IMR-90 (cell line): ENCODE results near the gene ARL6. TPM values are rescaled to one million over a fixed set of nuclear protein-coding genes. Genes with fewer than 3 reads are reported as not detected.

Experiments used
- ATAC-seq: fragments of 200-7000 bp; cut with Tn5 transposase; 2 replicates; pipeline ENCODE4 v1.9.1; 2020; ENCODE audit warnings: low read depth, mild to moderate bottlenecking, moderate library complexity
- BruUV-seq: library from RNA; stranded (reverse); fragments of 400-500 nt; replicated peaks from 2 replicates; lab custom pipeline; 2021; lab: Mats Ljungman, UMichigan
- CTCF ChIA-PET: fragments of 300-600 bp; formaldehyde crosslinking; extraction: SDS; loops from one replicate; lab custom pipeline; 2021; ENCODE audit warnings: antibody characterized with exemption; lab: Yijun Ruan, JAX
- POLR2A ChIA-PET: fragments of 300-600 bp; sonication (Branson Sonifier 250); formaldehyde crosslinking; loops from one replicate; lab custom pipeline; 2022; ENCODE audit warnings: antibody characterized with exemption; ENCODE audit not compliant: unreplicated experiment; lab: Charles Lee
- DNase-seq: peaks from one replicate; pipeline ENCODE4 v3.0.0; 2013
- H2AFZ ChIP-seq: replicated peaks from 2 replicates; pipeline ENCODE3; 2013; ENCODE audit warnings: low read length, mild to moderate bottlenecking; ENCODE audit not compliant: poor library complexity
- H2AK5ac ChIP-seq: 2 replicates; pipeline ENCODE4 v1.6.1; 2013; ENCODE audit warnings: low read depth, low read length, inconsistent platforms
- H2AK9ac ChIP-seq: replicated peaks from 2 replicates; pipeline ENCODE3; 2013; ENCODE audit warnings: mild to moderate bottlenecking, low read depth, low read length, moderate library complexity; ENCODE audit not compliant: poor library complexity
- H2BK120ac ChIP-seq: 2 replicates; pipeline ENCODE4 v1.6.1; 2013; ENCODE audit warnings: low read depth, low read length, inconsistent platforms
- H2BK15ac ChIP-seq: 3 replicates; pipeline ENCODE4 v1.6.1; 2013; ENCODE audit warnings: low read depth, low read length, inconsistent platforms
- H2BK20ac ChIP-seq: 2 replicates; pipeline ENCODE4 v1.6.1; 2013; ENCODE audit warnings: low read depth, mild to moderate bottlenecking, inconsistent platforms, low read length, moderate library complexity
- H2BK5ac ChIP-seq: 2 replicates; pipeline ENCODE4 v1.6.1; 2013; ENCODE audit warnings: mild to moderate bottlenecking, low read depth, low read length, inconsistent platforms; ENCODE audit not compliant: poor library complexity, severe bottlenecking
- H3K14ac ChIP-seq: replicated peaks from 2 replicates; pipeline ENCODE4 v1.6.1; 2013; ENCODE audit warnings: low read depth, low read length, inconsistent platforms
- H3K18ac ChIP-seq: 2 replicates; pipeline ENCODE4 v1.6.1; 2013; ENCODE audit warnings: low read depth, low read length, control low read depth
- H3K23ac ChIP-seq: 2 replicates; pipeline ENCODE4 v1.6.1; 2013; ENCODE audit warnings: low read depth, low read length, inconsistent platforms
- H3K27ac ChIP-seq: 2 replicates; pipeline ENCODE4 v1.5.1; 2013; ENCODE audit warnings: mild to moderate bottlenecking, control low read depth, low read length; ENCODE audit not compliant: insufficient read depth
- H3K27me3 ChIP-seq: 2 replicates; pipeline ENCODE4 v1.6.1; 2013; ENCODE audit warnings: low read length; ENCODE audit not compliant: control insufficient read depth, insufficient read depth
- H3K36me3 ChIP-seq: 2 replicates; pipeline ENCODE4 v1.6.1; 2013; ENCODE audit warnings: low read length, mixed read lengths; ENCODE audit not compliant: control insufficient read depth, insufficient read depth
- H3K4ac ChIP-seq: 2 replicates; pipeline ENCODE4 v1.6.1; 2013; ENCODE audit warnings: low read depth, low read length, inconsistent platforms
- H3K4me1 ChIP-seq: 2 replicates; pipeline ENCODE4 v1.6.1; 2013; ENCODE audit warnings: low read length, mixed read lengths; ENCODE audit not compliant: control insufficient read depth, insufficient read depth
- H3K4me2 ChIP-seq: 2 replicates; pipeline ENCODE4 v1.6.1; 2013; ENCODE audit warnings: low read depth, mild to moderate bottlenecking, control low read depth, low read length, moderate library complexity
- H3K4me3 ChIP-seq: 2 replicates; pipeline ENCODE4 v1.5.1; 2013; ENCODE audit warnings: low read depth, mild to moderate bottlenecking, control low read depth, low read length, moderate library complexity; ENCODE audit not compliant: insufficient read depth
- H3K56ac ChIP-seq: 2 replicates; pipeline ENCODE4 v1.6.1; 2013; ENCODE audit warnings: low read length, inconsistent platforms; ENCODE audit not compliant: insufficient read depth; ENCODE audit errors: extremely low read depth
- H3K79me1 ChIP-seq, 2 experiments: 2 replicates each; pipeline ENCODE4 v1.6.1; 2013; ENCODE audit warnings: low read length in 2 of 2, inconsistent platforms in 1 of 2, low read depth in 1 of 2
- H3K9ac ChIP-seq: 2 replicates; pipeline ENCODE4 v1.6.1; 2013; ENCODE audit warnings: low read depth, low read length, control low read depth
- H3K9me1 ChIP-seq: 2 replicates; pipeline ENCODE4 v1.6.1; 2013; ENCODE audit warnings: low read length, inconsistent platforms; ENCODE audit not compliant: insufficient read depth
- H3K9me3 ChIP-seq: 2 replicates; pipeline ENCODE4 v1.6.1; 2013; ENCODE audit warnings: low read length; ENCODE audit not compliant: control insufficient read depth, insufficient read depth
- H4K20me1 ChIP-seq: 2 replicates; pipeline ENCODE4 v1.6.1; 2013; ENCODE audit warnings: low read length, inconsistent platforms; ENCODE audit not compliant: insufficient read depth
- H4K5ac ChIP-seq: 2 replicates; pipeline ENCODE4 v1.6.1; 2013; ENCODE audit warnings: mild to moderate bottlenecking, low read depth, low read length, control low read depth
- H4K8ac ChIP-seq, 2 experiments: 2 replicates each; pipeline ENCODE4 v1.6.1; 2013; ENCODE audit warnings: low read depth in 2 of 2, low read length in 2 of 2, control low read depth in 1 of 2, inconsistent platforms in 1 of 2
- H4K91ac ChIP-seq: 2 replicates; pipeline ENCODE4 v1.6.1; 2013; ENCODE audit warnings: low read depth, low read length, inconsistent platforms; ENCODE audit not compliant: insufficient read depth
- BHLHE40 ChIP-seq: fragments of 150-350 bp; IDR thresholded peaks from 2 replicates; pipeline ENCODE4 v1.6.1; 2016; ENCODE audit warnings: mild to moderate bottlenecking, low read depth, low read length
- CHD1 ChIP-seq: IDR thresholded peaks from 2 replicates; pipeline ENCODE4 v1.6.1; 2012; ENCODE audit warnings: low read depth, low read length, improper control_type of control experiment
- FOS ChIP-seq: fragments of 150-350 bp; IDR thresholded peaks from 2 replicates; pipeline ENCODE4 v1.6.1; 2016; ENCODE audit warnings: low read depth, low read length
- RFX5 ChIP-seq: IDR thresholded peaks from 2 replicates; pipeline ENCODE4 v1.8.0; 2012; ENCODE audit warnings: low read depth, mild to moderate bottlenecking, low read length, moderate library complexity
- SMC3 ChIP-seq: fragments of 150-350 bp; IDR thresholded peaks from 2 replicates; pipeline ENCODE4 v1.6.1; 2016; ENCODE audit warnings: low read depth, mild to moderate bottlenecking, antibody characterized with exemption, low read length, moderate library complexity
- WGBS, 2 experiments: methylation state at CpG; one replicate each; pipeline versions ENCODE4 v1.1.5 to v1.1.7; 2013; ENCODE audit warnings: missing lambda C conversion rate in 2 of 2; ENCODE audit not compliant: insufficient read length in 1 of 2; ENCODE audit errors: extremely low coverage in 2 of 2; 5-methylcytosine and 5-hydroxymethylcytosine counted together
- dilution Hi-C: fragments of 300-500 bp; cut with HindIII; formaldehyde crosslinking; loops from one replicate; pipeline ENCODE4 v1.14.3; 2018; ENCODE audit warnings: low sequenced_read_pairs; ENCODE audit not compliant: unreplicated experiment
- in situ Hi-C: fragments of 300-500 bp; cut with MboI; formaldehyde crosslinking; loops from 3 replicates; pipeline ENCODE4 v1.14.3; 2019; ENCODE audit warnings: low sequenced_read_pairs, inconsistent platforms, mixed read lengths
- intact Hi-C: fragments of 100-400 bp; cut with micrococcal nuclease; formaldehyde crosslinking; loops from 2 replicates; pipeline ENCODE4 v1.10.0; 2022
- polyA plus RNA-seq, 3 experiments: library from polyadenylated mRNA; depleted of rRNA; stranded (reverse); fragments of >200 nt; gene quantifications; 2 replicates each; pipeline ENCODE4 v1.2.3, GENCODE V29; 2012; ENCODE audit warnings: low replicate concordance in 1 of 3
- total RNA-seq: library from RNA; depleted of rRNA; stranded (reverse); fragments of >200 nt; gene quantifications from 2 replicates; pipeline ENCODE4 v1.2.3, GENCODE V29; 2012
- TF ChIP-seq, protein P1 (sequence below): fragments of 150-350 bp; IDR thresholded peaks from 2 replicates; pipeline ENCODE4 v1.6.1; 2016; ENCODE audit warnings: low read depth, mild to moderate bottlenecking, low read length, moderate library complexity, borderline replicate concordance
- TF ChIP-seq, protein P2 (sequence below): conservative IDR thresholded peaks from 2 replicates; pipeline ENCODE4 v1.5.1; 2012; ENCODE audit warnings: mild to moderate bottlenecking, low read depth, low read length, improper control_type of control experiment

Gene ARL6
- total and polyA plus RNA-seq, 2 of the 4 experiments (the other 2 are of a cell fraction), result 3.1 to 3.4 TPM

DNA sequence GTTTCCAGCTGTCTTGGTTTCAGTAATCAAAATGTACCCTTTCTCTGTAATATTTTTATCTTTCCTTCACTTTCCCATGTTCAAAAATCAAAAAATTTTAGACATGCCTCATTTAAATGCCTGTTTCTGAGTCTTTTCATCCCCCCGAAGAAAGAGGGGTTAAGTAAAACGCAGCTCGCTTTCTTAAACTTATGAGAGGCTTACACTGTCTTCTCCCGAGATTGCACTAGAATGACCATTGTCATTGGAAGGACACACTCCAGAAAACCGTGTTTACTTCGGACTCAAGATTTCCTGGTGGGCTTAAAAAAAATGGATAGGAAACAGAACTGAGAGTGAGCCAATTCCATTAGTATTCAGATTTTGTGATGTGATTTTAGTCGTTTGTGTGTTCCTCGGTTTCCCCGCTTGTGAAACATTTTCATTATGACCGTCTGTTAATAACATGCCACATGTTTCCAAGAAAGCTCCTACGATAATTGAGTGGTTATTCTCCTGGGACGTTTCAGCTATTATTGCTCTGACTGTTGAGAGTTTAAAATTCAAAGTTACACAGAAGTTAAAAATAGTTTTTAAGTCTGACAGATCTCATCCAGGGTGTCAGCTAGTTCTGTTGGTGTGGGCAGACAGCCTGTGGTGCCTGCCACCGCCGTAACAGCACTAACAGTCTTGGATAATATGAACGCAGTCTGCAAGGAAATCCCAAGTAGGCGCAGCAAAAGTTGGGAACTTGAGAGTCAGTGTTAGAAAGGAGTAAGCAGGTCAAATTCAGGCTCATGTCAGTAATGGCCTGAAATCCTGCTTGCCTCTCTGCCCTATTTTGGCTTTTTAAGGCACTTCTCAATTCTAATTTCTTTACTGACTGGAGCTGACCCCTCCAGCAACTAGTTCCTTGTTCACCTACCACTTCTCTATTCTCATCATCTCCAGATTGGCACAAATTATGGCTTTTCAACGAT is 58.8 kb downstream of the ARL6 start:
- Histone ChIP-seq H3K27ac (no peak overlapping the region), H3K9me3 (no peaks in the 10 kb centered on the region), H2AK5ac (no peak overlapping the region), H3K9ac (peak overlapping the region; percentile 76), H3K4me1 (peaks cover 3% of the 10 kb centered on the region), H4K5ac (no peak overlapping the region), H4K91ac (no peak overlapping the region), H3K23ac (peak overlapping the region; percentile 33; the same call in 1 of the 2 replicates), H2AFZ (no peak overlapping the region), H4K8ac (no peak overlapping the region; a peak in 1 of 4 replicates), H4K20me1 (no peaks in the 10 kb centered on the region), H3K36me3 (no peaks in the 10 kb centered on the region), H3K4me3 (peak overlapping the region; percentile 83), H2BK20ac (no peak overlapping the region), H3K18ac (no peak overlapping the region), H3K4ac (no peak overlapping the region), H3K4me2 (peak overlapping the region; percentile 63), H3K9me1 (no peaks in the 10 kb centered on the region), H3K14ac (peak overlapping the region; percentile 48; the same call in 1 of the 2 replicates), H3K27me3 (no peaks in the 10 kb centered on the region), H2BK15ac (no peak overlapping the region), H2BK5ac (no peak overlapping the region), H3K79me1 (peaks cover 20 to 23% of the 10 kb centered on the region in 2 experiments), H3K56ac (no peak overlapping the region), H2AK9ac (no peak overlapping the region), H2BK120ac (no peak overlapping the region)
- no TSS peak for BruUV-seq
- dilution Hi-C loops, result loop anchor here (25.0 kb wide), 1 partner anchor 189 kb away; no protein-coding TSS in a partner anchor
- no peak for DNase-seq
- 60% methylated on average over 1 of the region's 17 CpGs; no CpG with 5 or more reads in 1 of the 2 experiments for WGBS, 2 experiments
- TF ChIP-seq CHD1 (no peak), SMC3 (no peak), FOS (no peak), RFX5 (no peak), BHLHE40 (no peak)
- TF ChIP-seq, protein P1, sequence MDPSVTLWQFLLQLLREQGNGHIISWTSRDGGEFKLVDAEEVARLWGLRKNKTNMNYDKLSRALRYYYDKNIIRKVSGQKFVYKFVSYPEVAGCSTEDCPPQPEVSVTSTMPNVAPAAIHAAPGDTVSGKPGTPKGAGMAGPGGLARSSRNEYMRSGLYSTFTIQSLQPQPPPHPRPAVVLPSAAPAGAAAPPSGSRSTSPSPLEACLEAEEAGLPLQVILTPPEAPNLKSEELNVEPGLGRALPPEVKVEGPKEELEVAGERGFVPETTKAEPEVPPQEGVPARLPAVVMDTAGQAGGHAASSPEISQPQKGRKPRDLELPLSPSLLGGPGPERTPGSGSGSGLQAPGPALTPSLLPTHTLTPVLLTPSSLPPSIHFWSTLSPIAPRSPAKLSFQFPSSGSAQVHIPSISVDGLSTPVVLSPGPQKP, result no peak
- TF ChIP-seq, protein P2, sequence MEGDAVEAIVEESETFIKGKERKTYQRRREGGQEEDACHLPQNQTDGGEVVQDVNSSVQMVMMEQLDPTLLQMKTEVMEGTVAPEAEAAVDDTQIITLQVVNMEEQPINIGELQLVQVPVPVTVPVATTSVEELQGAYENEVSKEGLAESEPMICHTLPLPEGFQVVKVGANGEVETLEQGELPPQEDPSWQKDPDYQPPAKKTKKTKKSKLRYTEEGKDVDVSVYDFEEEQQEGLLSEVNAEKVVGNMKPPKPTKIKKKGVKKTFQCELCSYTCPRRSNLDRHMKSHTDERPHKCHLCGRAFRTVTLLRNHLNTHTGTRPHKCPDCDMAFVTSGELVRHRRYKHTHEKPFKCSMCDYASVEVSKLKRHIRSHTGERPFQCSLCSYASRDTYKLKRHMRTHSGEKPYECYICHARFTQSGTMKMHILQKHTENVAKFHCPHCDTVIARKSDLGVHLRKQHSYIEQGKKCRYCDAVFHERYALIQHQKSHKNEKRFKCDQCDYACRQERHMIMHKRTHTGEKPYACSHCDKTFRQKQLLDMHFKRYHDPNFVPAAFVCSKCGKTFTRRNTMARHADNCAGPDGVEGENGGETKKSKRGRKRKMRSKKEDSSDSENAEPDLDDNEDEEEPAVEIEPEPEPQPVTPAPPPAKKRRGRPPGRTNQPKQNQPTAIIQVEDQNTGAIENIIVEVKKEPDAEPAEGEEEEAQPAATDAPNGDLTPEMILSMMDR, result no peak
- intact Hi-C loops, result loop anchor here (2.0 to 5.0 kb wide), 3 partner anchors 49 to 147 kb away; no protein-coding TSS in a partner anchor
- ChIA-PET POLR2A (no interaction called here), CTCF (interaction anchor here (0.7 kb wide), 1 partner anchor 528 kb away, joined by 3 read pairs; no protein-coding TSS in a partner anchor)
- in situ Hi-C loops, result loop anchor here (25.0 kb wide), 1 partner anchor 764 kb away; the partner anchor contains the start of gene CPOX
- ATAC-seq, result no peak
